ENCODE measurements around the gene BRSK2.

DNA sequence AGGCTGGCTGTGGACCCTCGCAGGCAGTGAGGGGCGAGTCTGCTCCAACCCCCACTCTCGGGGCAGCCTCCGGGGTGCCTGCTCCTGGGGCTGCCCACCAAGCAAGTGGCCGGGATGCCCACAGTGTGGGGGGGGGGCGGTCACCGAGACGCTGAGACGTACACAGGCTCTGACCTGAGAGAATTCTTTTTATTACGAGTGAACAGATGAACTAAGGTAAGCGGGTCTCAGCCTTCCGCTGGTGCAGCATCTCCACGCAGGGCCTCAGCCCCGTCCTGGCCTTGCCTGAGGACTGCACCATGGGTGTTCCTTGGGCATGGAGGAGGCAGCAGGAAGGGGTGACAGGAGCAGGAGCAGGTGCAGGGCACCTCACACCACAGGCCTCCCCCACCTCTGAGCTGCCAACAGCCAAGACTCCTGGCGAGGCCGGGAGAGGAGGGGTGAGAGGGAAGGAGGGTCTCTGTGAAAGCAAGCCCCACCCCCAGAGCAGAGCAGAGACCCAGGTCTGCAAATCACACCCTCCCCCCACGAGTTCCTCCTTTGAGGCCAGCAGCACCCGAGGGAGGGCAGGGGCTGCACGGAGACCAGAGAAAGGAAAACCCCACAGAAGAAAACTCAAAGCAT, 79.7 kb downstream of the BRSK2 start:
- TF ChIP-seq POLR2A (IDR thresholded peaks at IDR 0.05), result no peak
- TF ChIP-seq, protein P1, sequence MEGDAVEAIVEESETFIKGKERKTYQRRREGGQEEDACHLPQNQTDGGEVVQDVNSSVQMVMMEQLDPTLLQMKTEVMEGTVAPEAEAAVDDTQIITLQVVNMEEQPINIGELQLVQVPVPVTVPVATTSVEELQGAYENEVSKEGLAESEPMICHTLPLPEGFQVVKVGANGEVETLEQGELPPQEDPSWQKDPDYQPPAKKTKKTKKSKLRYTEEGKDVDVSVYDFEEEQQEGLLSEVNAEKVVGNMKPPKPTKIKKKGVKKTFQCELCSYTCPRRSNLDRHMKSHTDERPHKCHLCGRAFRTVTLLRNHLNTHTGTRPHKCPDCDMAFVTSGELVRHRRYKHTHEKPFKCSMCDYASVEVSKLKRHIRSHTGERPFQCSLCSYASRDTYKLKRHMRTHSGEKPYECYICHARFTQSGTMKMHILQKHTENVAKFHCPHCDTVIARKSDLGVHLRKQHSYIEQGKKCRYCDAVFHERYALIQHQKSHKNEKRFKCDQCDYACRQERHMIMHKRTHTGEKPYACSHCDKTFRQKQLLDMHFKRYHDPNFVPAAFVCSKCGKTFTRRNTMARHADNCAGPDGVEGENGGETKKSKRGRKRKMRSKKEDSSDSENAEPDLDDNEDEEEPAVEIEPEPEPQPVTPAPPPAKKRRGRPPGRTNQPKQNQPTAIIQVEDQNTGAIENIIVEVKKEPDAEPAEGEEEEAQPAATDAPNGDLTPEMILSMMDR (IDR thresholded peaks at IDR 0.05), result no peak
- TF ChIP-seq EP300 (IDR thresholded peaks at IDR 0.05), result no peak

Data from gastroesophageal sphincter (tissue), 3 donors.